T-cell (primary cell): ENCODE measurements around the gene GDF10. TPM values are rescaled to one million over a fixed set of nuclear protein-coding genes. Genes with fewer than 3 reads are reported as not detected.

Experiments
- ATAC-seq, 4 experiments: fragments of 200-7000 bp in 3 of 4; fragments of 150-1000 bp in 1 of 4; cut with Tn5 transposase; replicated peaks in 1 of 4; 1 replicate in 3 of 4; 2 replicates in 1 of 4; pipeline ENCODE4 v1.10.0; 2021; ENCODE audit warnings: moderate library complexity in 3 of 4, mild to moderate bottlenecking in 2 of 4, moderate number of reproducible peaks in 1 of 4
- CTCF ChIA-PET, 2 donors: fragments of 300-600 bp; sonication (Branson Sonifier 250); formaldehyde crosslinking; loops; one replicate each; lab custom pipeline; 2022; ENCODE audit warnings: antibody characterized with exemption in 2 of 2; lab: Charles Lee
- POLR2A ChIA-PET, 2 donors: fragments of 300-600 bp; sonication (Branson Sonifier 250); formaldehyde crosslinking; loops; one replicate each; lab custom pipeline; 2022; ENCODE audit warnings: antibody characterized with exemption in 2 of 2; lab: Charles Lee
- DNase-seq, 35 experiments: peaks; one replicate each; pipeline versions ENCODE4 v3.0.0 to v3.0.0-alpha.2; 2013 to 2023
- H3K27ac ChIP-seq: one replicate; pipeline ENCODE4 v1.5.1; 2013; ENCODE audit warnings: low read length
- H3K27me3 ChIP-seq, 2 experiments: replicated peaks in 1 of 2; 1 replicate in 1 of 2; 2 replicates in 1 of 2; pipeline versions ENCODE4 v1.6.1 to v1.7.0; 2013; ENCODE audit warnings: low read length in 1 of 2, mixed read lengths in 1 of 2; ENCODE audit not compliant: control insufficient read depth in 2 of 2, insufficient read depth in 2 of 2; ENCODE audit errors: extremely low read depth in 1 of 2
- H3K36me3 ChIP-seq, 2 donors: 1 replicate in 1 of 2; 2 replicates in 1 of 2; pipeline versions ENCODE4 v1.6.1 to v1.7.0; 2013; ENCODE audit warnings: low read length in 1 of 2; ENCODE audit not compliant: control insufficient read depth in 2 of 2, insufficient read depth in 1 of 2; ENCODE audit errors: extremely low read depth in 1 of 2
- H3K4me1 ChIP-seq, 2 experiments: 1 replicate in 1 of 2; 2 replicates in 1 of 2; pipeline versions ENCODE4 v1.6.1 to v1.7.0; 2013; ENCODE audit warnings: low read length in 2 of 2, mixed read lengths in 1 of 2; ENCODE audit not compliant: insufficient read depth in 2 of 2, control insufficient read depth in 1 of 2; ENCODE audit errors: extremely low read depth in 1 of 2
- H3K4me3 ChIP-seq, 2 donors: 1 replicate in 1 of 2; 2 replicates in 1 of 2; pipeline versions ENCODE4 v1.5.1 to v1.7.0; 2013; ENCODE audit warnings: mild to moderate bottlenecking in 2 of 2, low read length in 1 of 2, moderate library complexity in 1 of 2; ENCODE audit not compliant: control insufficient read depth in 1 of 2; ENCODE audit errors: extremely low read depth in 1 of 2
- H3K9me3 ChIP-seq: 2 replicates; pipeline ENCODE4 v1.7.0; 2013
- H3K27ac Mint-ChIP-seq, 2 donors: one replicate each; pipeline ENCODE4 v1.8.0; 2020 to 2021; ENCODE audit warnings: mild to moderate bottlenecking in 2 of 2, mixed read lengths in 2 of 2
- H3K27me3 Mint-ChIP-seq, 2 donors: one replicate each; pipeline ENCODE4 v1.8.0; 2021 to 2022; ENCODE audit warnings: mixed read lengths in 2 of 2
- H3K36me3 Mint-ChIP-seq: one replicate; pipeline ENCODE4 v1.8.0; 2021; ENCODE audit warnings: mixed read lengths
- H3K4me1 Mint-ChIP-seq, 3 donors: one replicate each; pipeline ENCODE4 v1.8.0; 2020 to 2022; ENCODE audit warnings: mixed read lengths in 3 of 3, mild to moderate bottlenecking in 1 of 3
- H3K4me3 Mint-ChIP-seq, 3 donors: one replicate each; pipeline ENCODE4 v1.8.0; 2020 to 2022; ENCODE audit warnings: mild to moderate bottlenecking in 3 of 3, mixed read lengths in 3 of 3, moderate library complexity in 3 of 3
- H3K9me3 Mint-ChIP-seq, 3 donors: one replicate each; pipeline ENCODE4 v1.8.0; 2020 to 2022; ENCODE audit warnings: mixed read lengths in 3 of 3
- WGBS: methylation state at CpG from one replicate; pipeline ENCODE4 v1.1.5; 2013; ENCODE audit warnings: missing lambda C conversion rate; ENCODE audit not compliant: insufficient coverage; 5-methylcytosine and 5-hydroxymethylcytosine counted together
- total RNA-seq, 35 experiments: library from RNA in 6 of 35; stranded (reverse) in 6 of 35; fragments of 120-200 nt in 1 of 35; gene quantifications; one replicate each; pipeline versions ENCODE4 v1.2.1 to v1.2.4 and lab custom pipeline; 2013 to 2026

GDF10 gene
- total RNA-seq, 5 donors from 2014 or later (not counting 1 experiment from before 2014, with no cell fraction given), result 0.14 to 1.4 (median 0.46) TPM

- H3K36me3 ChIP-seq, result no peaks in the 10 kb centered on the region
- Mint-ChIP-seq H3K36me3 (no peaks in the 10 kb centered on the region), H3K27ac (peak overlapping the region in 1 of 2 donors; percentile 3), H3K4me1 (peaks cover 0 to 3% (median 0%) of the 10 kb centered on the region in 3 donors), H3K27me3 (peaks cover 13 to 24% of the 10 kb centered on the region in 2 donors), H3K9me3 (no peaks in the 10 kb centered on the region), H3K4me3 (no peak overlapping the region)
- CTCF ChIA-PET, result interaction anchor here (1.0 to 1.6 kb wide), 5 partner anchors 15 to 316 kb away, joined by 3 to 9 read pairs (median 5); no protein-coding TSS in a partner anchor
- ATAC-seq (peak; percentile 48 to 68 (median 64)), DNase-seq (peak; percentile 19 to 78 (median 56))
- H3K9me3 ChIP-seq, result no peaks in the 10 kb centered on the region
- 48% methylated on average over 2 of the region's 5 CpGs for WGBS
- H3K27me3 ChIP-seq, result peaks cover 0 to 12% of the 10 kb centered on the region in 2 experiments
- POLR2A ChIA-PET, result no interaction called here
- H3K27ac ChIP-seq, result no peak overlapping the region
- no peaks in the 10 kb centered on the region for H3K4me1 ChIP-seq
- H3K4me3 ChIP-seq, result no peak overlapping the region
Measured at GRCh38 chr10:47340608-47341170, 40.7 kb downstream of the GDF10 start.

- Histone ChIP-seq H3K9me3 (no peaks in the 10 kb centered on the region), H3K27me3 (peaks cover 0 to 11% of the 10 kb centered on the region in 2 experiments), H3K36me3 (no peaks in the 10 kb centered on the region), H3K27ac (no peak overlapping the region), H3K4me1 (no peaks in the 10 kb centered on the region), H3K4me3 (no peak overlapping the region)
- ChIA-PET POLR2A (no interaction called here), CTCF (interaction anchor here in 1 of 2 donors (0.8 kb wide), 1 partner anchor 321 kb away, joined by 3 read pairs; no protein-coding TSS in a partner anchor)
- H3K4me3 Mint-ChIP-seq, result no peak overlapping the region
- no peak for DNase-seq
- H3K36me3 Mint-ChIP-seq, result no peaks in the 10 kb centered on the region
- H3K4me1 Mint-ChIP-seq, result peaks cover 0 to 3% (median 0%) of the 10 kb centered on the region in 3 donors
- peaks cover 7 to 9% of the 10 kb centered on the region in 2 donors for H3K27me3 Mint-ChIP-seq
- WGBS, result 69% methylated on average over 9 of the region's 13 CpGs
- no peak overlapping the region for H3K27ac Mint-ChIP-seq
- no peaks in the 10 kb centered on the region for H3K9me3 Mint-ChIP-seq
- ATAC-seq, result no peak
Measured at GRCh38 chr10:47344996-47345870, 45.2 kb downstream of the GDF10 start.

- H3K27ac ChIP-seq, result no peak overlapping the region
- ChIA-PET POLR2A (no interaction called here), CTCF (no interaction called here)
- Mint-ChIP-seq H3K4me3 (no peak overlapping the region), H3K36me3 (no peaks in the 10 kb centered on the region), H3K27me3 (no peaks in the 10 kb centered on the region), H3K27ac (no peak overlapping the region), H3K9me3 (no peaks in the 10 kb centered on the region), H3K4me1 (no peaks in the 10 kb centered on the region)
- DNase-seq, result no peak
- no peaks in the 10 kb centered on the region for H3K36me3 ChIP-seq
- WGBS, result 70% methylated on average over 7 of the region's 13 CpGs
- H3K9me3 ChIP-seq, result no peaks in the 10 kb centered on the region
- no peak overlapping the region for H3K4me3 ChIP-seq
- no peak for ATAC-seq
- no peaks in the 10 kb centered on the region for H3K4me1 ChIP-seq
- peaks cover 0 to 8% of the 10 kb centered on the region in 2 experiments for H3K27me3 ChIP-seq
Measured at GRCh38 chr10:47346581-47347302, 46.7 kb downstream of the GDF10 start.

- CTCF ChIA-PET, result no interaction called here
- H3K36me3 Mint-ChIP-seq, result no peaks in the 10 kb centered on the region
Measured at GRCh38 chr10:47347303-47347675, 47.3 kb downstream of the GDF10 start.

GRCh38 chr10:47348138-47348651 lies 48.2 kb downstream of the GDF10 start, which contains the start of gene RBP3:
TSS of gene RBP3 (plus strand) at chr10:47348363. CDS start at chr10:47348485, 122 bp downstream.
- H3K27ac ChIP-seq, result no peak within 1 kb of the TSS
- Mint-ChIP-seq H3K9me3 (no peaks in the 10 kb centered on the region), H3K4me1 (no peaks in the 10 kb centered on the region), H3K27ac (no peak within 1 kb of the TSS), H3K36me3 (no peaks in the 10 kb centered on the region), H3K27me3 (no peaks in the 10 kb centered on the region), H3K4me3 (no peak within 1 kb of the TSS)
- CTCF ChIA-PET, result interaction anchor here in 1 of 2 donors (0.5 kb wide), 1 partner anchor 1339 kb away, joined by 5 read pairs; no protein-coding TSS in a partner anchor
- H3K9me3 ChIP-seq, result no peaks in the 10 kb centered on the region
- peaks cover 0 to 11% of the 10 kb centered on the region in 2 experiments for H3K27me3 ChIP-seq
- DNase-seq, result no peak
- H3K36me3 ChIP-seq, result no peaks in the 10 kb centered on the region
- no peak within 1 kb of the TSS for H3K4me3 ChIP-seq
- WGBS, result 78% methylated on average over 4 of the region's 5 CpGs
- no peaks in the 10 kb centered on the region for H3K4me1 ChIP-seq
- POLR2A ChIA-PET, result no interaction called here
- ATAC-seq, result no peak

More at GRCh38 chr10:47347303-47347675, 47.3 kb downstream of the GDF10 start:
- no peak overlapping the region for H3K27ac ChIP-seq
- POLR2A ChIA-PET, result no interaction called here
- no peaks in the 10 kb centered on the region for H3K36me3 ChIP-seq
- H3K4me1 Mint-ChIP-seq, result no peaks in the 10 kb centered on the region
- no peaks in the 10 kb centered on the region for H3K4me1 ChIP-seq
- H3K27me3 Mint-ChIP-seq, result no peaks in the 10 kb centered on the region
- H3K27me3 ChIP-seq, result peaks cover 0 to 11% of the 10 kb centered on the region in 2 experiments
- ATAC-seq, result no peak
- WGBS, result 38% methylated on average over 1 of the region's 4 CpGs
- H3K9me3 Mint-ChIP-seq, result no peaks in the 10 kb centered on the region
- no peak overlapping the region for H3K4me3 Mint-ChIP-seq
- H3K4me3 ChIP-seq, result no peak overlapping the region
- DNase-seq, result no peak
- H3K9me3 ChIP-seq, result no peaks in the 10 kb centered on the region
- no peak overlapping the region for H3K27ac Mint-ChIP-seq
